ENCODE results near the gene SMAP1.

- no peak for TF ChIP-seq CTCF (IDR thresholded peaks at IDR 0.05 in 8 of 11, conservative IDR thresholded peaks at IDR 0.05 in 3 of 11)
- TF ChIP-seq POLR2A (IDR thresholded peaks at IDR 0.05): no peak
- no peak for TF ChIP-seq POLR2AphosphoS5 (IDR thresholded peaks at IDR 0.05)
Observed at GRCh38 chr6:70889270-70889669, 221.6 kb downstream of the SMAP1 start.

Data from spleen (tissue), 7 donors.